PFSK-1 (cell line): ENCODE measurements around the gene OR9A4.

Source experiments
- FOXP2 ChIP-seq: optimal IDR thresholded peaks from 2 replicates; pipeline ENCODE3; 2011; ENCODE audit warnings: borderline replicate concordance, control low read depth, inconsistent platforms; ENCODE audit not compliant: insufficient read depth; ENCODE audit errors: extremely low read length, extremely low read depth
- POLR2AphosphoS5 ChIP-seq: IDR thresholded peaks from 2 replicates; pipeline ENCODE4 v1.6.1; 2012; ENCODE audit warnings: low read depth, mild to moderate bottlenecking, control low read depth, low read length, moderate library complexity
- REST ChIP-seq, 2 experiments: IDR thresholded peaks; 2 replicates each; pipeline versions ENCODE4 v1.6.1 to v1.8.0; 2011 to 2012; ENCODE audit warnings: low read depth in 2 of 2, low read length in 2 of 2, control low read depth in 1 of 2, inconsistent platforms in 1 of 2, mild to moderate bottlenecking in 1 of 2, moderate library complexity in 1 of 2; ENCODE audit not compliant: insufficient read depth in 1 of 2
- SIN3A ChIP-seq: IDR thresholded peaks from 2 replicates; pipeline ENCODE4 v1.6.1; 2012; ENCODE audit warnings: mild to moderate bottlenecking, low read length, moderate library complexity, borderline replicate concordance; ENCODE audit not compliant: insufficient read depth
- TAF1 ChIP-seq: IDR thresholded peaks from 2 replicates; pipeline ENCODE4 v1.6.1; 2012; ENCODE audit warnings: low read length, control low read depth, borderline replicate concordance; ENCODE audit not compliant: insufficient read depth

DNA sequence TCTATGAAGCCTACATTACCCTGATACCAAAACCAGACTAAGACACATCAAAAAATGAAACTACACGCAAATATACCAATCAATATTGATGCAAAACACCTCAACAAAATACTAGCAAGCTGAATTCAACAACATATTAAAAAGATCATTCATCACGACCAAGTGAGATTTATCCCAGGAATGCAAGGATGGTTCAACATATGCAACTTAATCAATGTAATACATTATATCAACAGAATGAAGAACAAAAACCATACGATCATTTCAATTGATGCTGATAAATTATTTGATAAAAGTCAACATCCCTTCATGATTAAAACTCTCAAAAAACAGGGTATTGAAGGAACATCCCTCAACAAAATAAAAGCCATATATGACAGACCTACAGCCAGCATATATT lies 24.9 kb downstream of the OR9A4 start:
- TF ChIP-seq REST (IDR thresholded peaks at IDR 0.05; ENCODE audit: insufficient read depth in 1 of 2, low read depth in 2 of 2, low read length in 2 of 2) (no peak), POLR2AphosphoS5 (no peak), SIN3A (no peak), TAF1 (no peak), FOXP2 (no peak)
